Heart right ventricle (tissue), 16 donors: ENCODE data around the gene VPS8. TPM values are rescaled to one million over a fixed set of nuclear protein-coding genes. Genes with fewer than 3 reads are reported as not detected.

Source experiments
- ATAC-seq, 8 donors: fragments of 200-7000 bp; cut with Tn5 transposase; one replicate each; pipeline ENCODE4 v1.9.1; 2020; ENCODE audit warnings: mild to moderate bottlenecking in 8 of 8, moderate library complexity in 8 of 8, moderate number of reproducible peaks in 1 of 8
- DNase-seq, 2 donors: peaks; one replicate each; pipeline ENCODE4 v3.0.0-alpha.2; 2020
- H3K27ac ChIP-seq, 10 donors: fragments of 200-600 bp; sonication (generic) in 2 of 10; one replicate each; pipeline versions ENCODE4 v1.5.0 to v1.8.0; 2020 to 2022; ENCODE audit warnings: mild to moderate bottlenecking in 3 of 10
- H3K27me3 ChIP-seq, 7 donors: fragments of 200-600 bp; one replicate each; pipeline ENCODE4 v1.8.0; 2021 to 2022; ENCODE audit warnings: mild to moderate bottlenecking in 2 of 7
- H3K36me3 ChIP-seq, 9 donors: fragments of 200-600 bp; sonication (generic) in 1 of 9; one replicate each; pipeline versions ENCODE4 v1.5.0 to v1.8.0; 2020 to 2022; ENCODE audit warnings: mild to moderate bottlenecking in 2 of 9
- H3K4me1 ChIP-seq, 9 donors: fragments of 200-600 bp; sonication (generic) in 1 of 9; one replicate each; pipeline versions ENCODE4 v1.5.0 to v1.8.0; 2020 to 2022; ENCODE audit warnings: mild to moderate bottlenecking in 4 of 9
- H3K4me3 ChIP-seq, 10 donors: fragments of 200-600 bp; sonication (generic) in 2 of 10; one replicate each; pipeline versions ENCODE4 v1.5.0 to v1.8.0; 2020 to 2022; ENCODE audit warnings: mild to moderate bottlenecking in 7 of 10, moderate library complexity in 2 of 10
- H3K9me3 ChIP-seq, 11 donors: fragments of 200-600 bp in 10 of 11; sonication (generic) in 2 of 11; one replicate each; pipeline versions ENCODE4 v1.5.0 to v1.8.0; 2013 to 2022; ENCODE audit warnings: mild to moderate bottlenecking in 2 of 11, control low read depth in 1 of 11, moderate library complexity in 1 of 11
- CTCF ChIP-seq, 9 donors: fragments of 200-600 bp; sonication (generic) in 2 of 9; IDR thresholded peaks; one replicate each; pipeline versions ENCODE4 v1.5.0 to v1.8.0; 2021 to 2022; ENCODE audit warnings: antibody characterized with exemption in 9 of 9, mild to moderate bottlenecking in 5 of 9, moderate library complexity in 1 of 9
- WGBS, 2 donors: extraction: QIAGEN DNeasy Blood & Tissue Kit; methylation state at CpG; one replicate each; pipeline ENCODE4 v1.1.7; 2013; ENCODE audit warnings: inconsistent platforms in 1 of 2; 5-methylcytosine and 5-hydroxymethylcytosine counted together
- intact Hi-C, 10 donors: fragments of 100-400 bp; cut with DNase I; formaldehyde crosslinking; loops; one replicate each; pipeline versions ENCODE4 v1.11.1 to v1.14.2; 2022
- polyA plus RNA-seq, 2 donors: library from polyadenylated mRNA; stranded (reverse); fragments of 200-250 nt; gene quantifications; one replicate each; pipeline ENCODE4 v1.2.3, GENCODE V29; 2013
- total RNA-seq, 10 donors: library from RNA; stranded (reverse); fragmentation: NEBNext Ultra II Directional in 3 of 10; extraction: Animal tissue kit (Norgen Biotek cat#: 25700) in 3 of 10; gene quantifications; one replicate each; pipeline versions ENCODE4 v1.2.1 to v1.2.4, GENCODE V29; 2021 to 2023
- donor health status: Arrhythmogenic right ventricular cardiomyopathy.
- donor health status: ischemic (EF 13 %, LVEDD 7.1; RV severe dilation, severe dysfunction).
- donor health status: healthy with polysubstance abuse.
- donor health status: DM: no; HTN: yes; CAD: no.
- donor health status: DM: no; HTN: no; CAD: no.
- donor health status: ischemic (EF 25% LVEDD 6.9; RV normal size, moderate dysfunction).
- donor health status: ischemic (EF 25% LVEDD 5.7; RV mildly dilated, moderate dysfunction).
- donor health status: healthy.
- donor health status: DM: yes; HTN: yes; CAD: no.
- donor health status: Ischemic cardiomyopathy.
- donor health status: ischemic (EF 35%, LVEDD 5.7; RV mildly dilated, moderate dysfunction).
- donor health status: nonischemic (EF 11% LVEDD 7.7; RV severe dilation, severe dysfunction).
- donor health status: DM: yes; HTN: yes; CAD: no.
- donor health status: PGD.
- donor health status: ischemic (EF 29% LVEDD 5.4; RV normal size, mild dysfunction).
- donor health status: nonischemic (EF 23%, LVEDD 6.1; RV moderate dilation, normal function).

The VPS8 gene
- total and polyA plus RNA-seq, 12 donors, result 11.1 to 123 (median 80.6) TPM

- ATAC-seq, result no peak
- H3K27me3 ChIP-seq, result no peaks in the 10 kb centered on the region
- H3K36me3 ChIP-seq, result peaks cover 0 to 10% (median 0%) of the 10 kb centered on the region in 9 donors
- intact Hi-C loops, result no loop called here
- H3K4me3 ChIP-seq, result peak overlapping the region in 9 of 10 donors; percentile 79 to 100 (median 82)
- WGBS, 2 donors, result 0 to 1% methylated on average over 3 of the region's 3 CpGs
- H3K4me1 ChIP-seq, result peaks cover 4 to 61% (median 33%) of the 10 kb centered on the region in 9 donors
- no peaks in the 10 kb centered on the region for H3K9me3 ChIP-seq
- peak overlapping the region in 8 of 10 donors; percentile 56 to 92 (median 84) for H3K27ac ChIP-seq
- TF ChIP-seq CTCF (IDR thresholded peaks at IDR 0.05), result no peak
- no peak for DNase-seq
These were observed 335 bp upstream of the VPS8 start for GRCh38 chr3:184811663-184811998.

GRCh38 chr3:184812662-184813042 is 686 bp downstream of the VPS8 start:
- Histone ChIP-seq H3K27ac (peak overlapping the region in 8 of 10 donors; percentile 56 to 92 (median 86)), H3K9me3 (no peaks in the 10 kb centered on the region), H3K36me3 (peaks cover 0 to 14% (median 0%) of the 10 kb centered on the region in 9 donors), H3K4me1 (peaks cover 4 to 61% (median 32%) of the 10 kb centered on the region in 9 donors), H3K4me3 (peak overlapping the region; percentile 74 to 100 (median 81)), H3K27me3 (no peaks in the 10 kb centered on the region)
- WGBS, 2 donors, result 5% methylated on average over 17 of the region's 17 CpGs
- no peak for DNase-seq
- no peak for TF ChIP-seq CTCF (IDR thresholded peaks at IDR 0.05)
- ATAC-seq, result peak; percentile 2 to 45 (median 28)
- intact Hi-C loops, result no loop called here

GRCh38 chr3:184813357-184813756 is 1.4 kb downstream of the VPS8 start:
- DNase-seq (no peak), ATAC-seq (no peak)
- Histone ChIP-seq H3K4me1 (peaks cover 4 to 62% (median 35%) of the 10 kb centered on the region in 9 donors), H3K36me3 (peaks cover 0 to 14% (median 0%) of the 10 kb centered on the region in 9 donors), H3K4me3 (peak overlapping the region in 9 of 10 donors; percentile 79 to 100 (median 82)), H3K27me3 (no peaks in the 10 kb centered on the region), H3K9me3 (no peaks in the 10 kb centered on the region), H3K27ac (peak overlapping the region in 3 of 10 donors; percentile 84 to 92 (median 85))
- WGBS, 2 donors, result 86 to 89% methylated on average over 3 of the region's 3 CpGs
- no peak for TF ChIP-seq CTCF (IDR thresholded peaks at IDR 0.05)
- intact Hi-C loops, result no loop called here

- peaks cover 4 to 66% (median 35%) of the 10 kb centered on the region in 9 donors for H3K4me1 ChIP-seq
- no peak for DNase-seq
- ATAC-seq, result no peak
- no peaks in the 10 kb centered on the region for H3K9me3 ChIP-seq
- H3K4me3 ChIP-seq, result no peak overlapping the region
- H3K27ac ChIP-seq, result peak overlapping the region in 2 of 10 donors; percentile 22 to 80
- H3K36me3 ChIP-seq, result peaks cover 0 to 14% (median 0%) of the 10 kb centered on the region in 9 donors
- intact Hi-C loops, result no loop called here
- no peaks in the 10 kb centered on the region for H3K27me3 ChIP-seq
- no peak for TF ChIP-seq CTCF (IDR thresholded peaks at IDR 0.05)
These were observed 2.2 kb downstream of the VPS8 start for GRCh38 chr3:184814214-184814613.
